ENCODE results near the gene FAR2.
"Not testable (repeated sequence)": the region's sequence is repeated elsewhere in the genome, so short reads cannot be mapped to it uniquely, and the experiment has no call there.

The FAR2 gene

DNA sequence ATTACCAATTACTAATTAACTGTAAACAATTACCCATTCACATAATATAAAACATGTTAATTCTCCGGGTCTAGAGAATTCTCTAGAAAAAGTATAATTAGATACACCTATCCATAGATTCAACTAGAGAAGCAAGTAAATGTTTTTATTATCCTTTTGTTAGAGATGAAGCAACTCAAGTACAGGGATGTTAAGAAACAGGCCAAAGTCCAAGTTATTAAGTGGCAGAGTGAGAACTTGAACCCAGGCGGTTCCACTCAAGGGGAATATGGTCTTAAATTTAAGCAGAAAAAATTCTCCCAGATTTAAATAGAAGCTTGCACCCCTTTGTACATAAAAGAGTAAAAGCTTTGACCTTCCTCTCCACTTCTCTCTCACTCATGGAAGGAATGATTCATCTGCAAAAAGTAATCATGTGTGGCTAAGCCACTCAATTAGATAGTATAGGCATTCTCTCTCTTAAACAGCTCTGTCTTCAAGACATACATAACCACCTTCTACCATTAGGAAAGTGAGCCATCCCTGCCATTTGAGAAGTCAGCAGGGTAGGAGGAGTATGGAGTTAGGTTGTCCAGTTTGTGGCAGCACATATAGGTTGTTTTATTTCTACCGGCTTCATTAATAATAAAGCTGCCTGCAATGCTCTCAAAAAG lies 197.8 kb downstream of the FAR2 start:
- no peak for DNase-seq

DNA sequence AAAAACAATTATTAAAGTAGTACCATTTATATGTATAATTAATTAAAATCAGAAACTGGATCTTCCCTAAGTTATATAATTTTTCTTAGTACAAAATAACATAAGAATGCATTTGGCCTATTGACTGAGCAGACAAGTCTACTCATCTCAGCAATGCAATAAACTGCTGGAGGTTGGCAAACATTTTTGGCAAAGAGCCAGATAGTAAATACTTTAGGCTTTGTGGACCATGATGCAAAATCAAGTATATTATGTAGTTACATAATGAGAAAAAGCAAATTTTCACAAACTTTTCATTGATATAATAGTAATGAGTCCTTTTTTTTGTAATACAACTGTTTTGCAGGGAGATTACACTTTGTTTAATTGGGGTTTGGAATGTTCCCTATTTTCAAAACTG lies 201.0 kb downstream of the FAR2 start:
- no peak for DNase-seq

DNA sequence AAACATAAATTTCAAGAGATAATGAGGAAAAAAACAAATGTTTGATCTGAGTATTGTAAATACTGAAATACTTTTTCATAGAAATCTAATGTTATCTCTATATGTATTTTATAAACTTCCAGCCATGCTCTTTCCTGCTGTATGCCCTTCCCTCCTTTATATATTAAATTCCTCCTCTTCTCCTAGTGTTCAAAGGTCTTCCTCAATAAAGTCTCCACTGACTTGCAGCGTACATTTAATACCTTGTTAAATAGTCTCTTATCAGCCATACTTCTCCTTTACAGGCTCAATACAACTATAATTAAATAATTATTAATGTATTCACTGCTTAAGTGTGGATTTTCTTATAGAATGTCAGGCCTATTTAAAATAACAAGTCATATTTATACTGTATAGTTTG lies 205.9 kb downstream of the FAR2 start:
- no peak for DNase-seq

DNA sequence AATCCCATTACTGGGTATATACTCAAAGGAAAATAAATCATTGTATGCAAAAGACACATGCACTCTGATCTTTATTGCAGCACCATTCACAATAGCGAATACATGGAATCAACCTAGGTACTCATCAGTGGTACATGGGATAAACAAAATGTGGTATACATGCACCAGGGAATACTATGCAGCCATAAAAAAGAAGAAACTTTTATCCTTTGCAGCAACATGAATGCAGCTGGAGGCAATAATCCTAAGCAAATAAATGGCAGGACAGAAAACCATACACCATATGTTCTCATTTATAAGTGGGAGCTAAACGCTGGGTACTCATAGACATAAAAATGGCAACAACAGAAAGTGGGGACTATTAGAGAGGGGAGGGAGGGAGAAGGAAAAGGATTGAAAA lies 216.0 kb downstream of the FAR2 start:
- DNase-seq: no peak

DNA sequence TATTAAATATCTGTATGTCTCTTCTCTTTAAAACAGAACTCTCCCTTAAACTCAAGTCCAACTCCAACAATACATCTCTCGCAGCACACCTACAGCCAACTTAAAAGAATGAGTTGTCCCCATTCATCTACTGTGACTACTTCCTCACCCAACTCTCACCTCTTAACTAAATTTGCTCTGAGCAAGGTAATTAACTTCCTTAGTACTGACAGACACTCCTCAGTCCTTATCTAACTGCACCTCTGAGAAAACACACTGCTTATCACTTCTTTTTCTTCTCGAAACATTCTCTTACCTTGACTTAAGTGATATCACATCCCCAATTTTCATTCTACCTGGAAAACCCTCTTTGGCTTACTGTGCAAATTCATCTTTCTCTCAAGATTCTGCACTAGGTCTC lies 224.9 kb downstream of the FAR2 start:
- DNase-seq: no peak

DNA sequence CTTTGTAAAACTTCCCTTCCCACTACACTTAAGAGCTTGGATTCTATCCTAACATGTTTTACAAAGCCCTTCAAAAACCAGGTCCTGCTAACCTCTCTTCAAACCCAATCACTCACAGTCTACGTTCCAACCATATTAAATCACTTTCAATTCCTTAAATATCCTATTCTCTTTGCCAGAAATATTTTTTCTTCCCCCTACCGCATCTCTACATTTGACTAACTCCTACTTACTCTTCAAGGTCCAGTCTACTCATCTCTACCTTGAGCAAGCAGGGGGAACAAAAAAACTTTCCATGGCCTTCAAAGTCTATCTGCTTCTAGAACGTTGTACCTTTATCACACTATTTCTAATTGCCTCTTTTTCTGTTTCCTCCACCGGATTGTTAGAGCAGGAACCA lies 225.8 kb downstream of the FAR2 start:
- no peak for DNase-seq

DNA sequence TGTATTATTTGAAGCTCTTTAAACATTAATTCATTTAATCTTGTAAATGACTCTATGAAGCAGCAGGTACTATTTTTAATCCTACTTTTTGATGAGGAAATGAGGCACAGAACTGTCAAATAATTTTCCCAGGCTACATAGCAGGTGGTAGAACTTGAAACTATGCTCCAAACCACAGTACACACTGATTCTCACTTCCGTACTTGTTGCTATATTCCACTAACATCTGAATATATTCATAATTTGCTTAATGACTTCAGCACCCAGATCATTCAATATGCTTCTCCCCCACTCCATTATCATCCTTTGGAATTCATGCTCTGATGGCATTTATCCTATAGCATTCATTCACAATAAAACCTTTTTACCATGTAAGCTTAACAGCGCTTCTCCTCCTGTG lies 227.0 kb downstream of the FAR2 start:
- no peak for DNase-seq

DNA sequence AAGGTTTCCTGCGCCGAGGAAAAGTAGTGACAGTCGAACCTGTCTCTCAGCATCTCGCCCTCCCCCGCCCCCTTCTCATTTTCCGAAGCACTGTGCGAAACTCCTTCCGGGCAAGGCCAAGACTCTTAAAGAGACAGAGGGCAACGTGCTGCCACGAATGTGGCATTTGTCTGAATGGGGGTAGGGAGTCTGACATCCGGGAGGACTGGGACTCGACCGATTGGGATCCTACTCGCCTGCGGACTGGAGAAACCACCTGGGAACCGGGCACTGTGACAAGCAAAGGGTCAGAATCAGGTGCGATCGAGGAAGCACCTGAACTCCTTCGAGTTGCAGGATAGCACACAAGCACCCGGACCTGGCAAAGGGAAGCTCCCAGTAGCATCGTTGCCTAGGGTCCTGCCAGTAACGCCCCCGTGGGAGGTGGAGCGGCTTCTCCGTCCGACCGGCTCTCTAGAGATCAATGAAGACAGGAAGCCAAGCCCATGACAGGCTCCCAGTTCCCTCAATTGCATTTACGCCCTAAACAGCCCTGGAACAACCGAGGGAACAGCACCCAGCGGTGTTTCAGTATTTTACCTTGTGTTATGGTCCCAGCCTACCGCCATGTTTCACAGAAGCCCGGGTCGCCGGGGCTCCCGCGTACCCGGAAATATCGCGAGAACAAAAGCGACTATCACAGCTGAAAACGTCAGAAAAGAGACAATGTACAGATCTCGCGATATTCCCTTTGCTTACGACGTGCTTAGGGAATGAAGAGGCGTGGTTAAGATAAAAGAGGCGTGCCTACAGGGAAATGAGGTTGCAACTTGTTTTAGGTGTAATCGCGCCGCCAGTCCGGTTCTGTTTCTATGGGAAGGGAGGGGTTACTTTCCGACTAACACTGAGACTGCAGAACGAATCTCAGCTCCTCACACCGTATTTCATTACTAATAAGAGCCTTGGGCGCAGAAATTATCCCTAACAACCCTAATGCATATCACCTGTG lies 231.8 kb downstream of the FAR2 start, which contains the start of gene ERGIC2:
Gene ERGIC2, minus strand, starts transcription at position 637 of the 988 bp plus-strand sequence. CDS start 9,539 bp downstream, outside the sequence.
- DNase-seq: peak; percentile 98

DNA sequence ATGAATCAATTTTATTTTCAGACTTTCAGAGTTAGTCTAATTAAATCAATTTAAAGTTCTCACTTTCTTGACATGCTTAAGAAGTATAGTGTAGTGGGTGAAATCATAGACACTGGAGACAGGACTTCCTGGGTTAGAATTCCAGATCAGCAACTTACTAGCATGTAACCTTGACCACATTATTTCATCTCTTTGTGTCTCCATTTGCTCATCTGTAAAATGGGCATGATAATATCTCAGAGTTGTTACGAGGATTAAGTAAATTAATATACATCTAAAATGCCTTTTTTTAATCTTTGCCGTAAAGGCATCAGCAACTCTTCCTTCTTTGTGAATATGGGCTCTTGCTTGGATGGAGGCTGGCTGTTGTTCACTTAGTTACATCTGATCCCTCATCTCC lies 233.2 kb downstream of the FAR2 start:
- DNase-seq: no peak

DNA sequence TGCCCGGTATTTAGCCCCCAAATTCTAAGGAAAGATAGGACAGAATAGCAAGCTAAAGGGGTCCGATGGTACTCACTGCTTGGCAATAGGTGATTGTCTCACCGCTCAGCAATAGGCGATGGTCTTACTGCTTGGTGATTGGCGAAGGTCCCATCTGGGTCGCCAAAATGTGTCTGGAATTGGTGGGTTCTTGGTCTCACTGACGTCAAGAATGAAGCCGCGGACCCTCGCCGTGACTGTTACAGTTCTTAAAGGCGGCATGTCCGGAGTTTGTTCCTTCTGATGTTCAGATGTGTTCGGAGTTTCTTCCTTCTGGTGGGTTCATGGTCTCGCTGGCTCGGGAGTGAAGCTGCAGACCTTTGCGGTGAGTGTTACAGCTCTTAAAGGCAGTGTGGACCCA lies 236.1 kb downstream of the FAR2 start:
- not testable (repeated sequence) for DNase-seq
